Colonic mucosa (tissue), 4 donors: ENCODE data around the gene CYP11A1. TPM values are rescaled to one million over a fixed set of nuclear protein-coding genes. Genes with fewer than 3 reads are reported as not detected.

ENCODE experiments used
- DNase-seq: peaks from one replicate; pipeline ENCODE4 v3.0.0-alpha.2; 2020
- H3K27ac ChIP-seq: fragments of 200-600 bp; one replicate; pipeline ENCODE4 v1.8.0; 2021
- H3K27me3 ChIP-seq: fragments of 200-600 bp; one replicate; pipeline ENCODE4 v1.8.0; 2021
- H3K36me3 ChIP-seq: fragments of 200-600 bp; one replicate; pipeline ENCODE4 v1.8.0; 2021
- H3K4me1 ChIP-seq: fragments of 200-600 bp; one replicate; pipeline ENCODE4 v1.8.0; 2021; ENCODE audit warnings: mild to moderate bottlenecking
- H3K4me3 ChIP-seq: fragments of 200-600 bp; one replicate; pipeline ENCODE4 v1.8.0; 2021
- H3K9ac ChIP-seq, 2 donors: one replicate each; pipeline ENCODE4 v1.7.0; 2013; ENCODE audit warnings: control low read depth in 2 of 2, low read depth in 2 of 2, low read length in 2 of 2
- H3K9me3 ChIP-seq: fragments of 200-600 bp; one replicate; pipeline ENCODE4 v1.8.0; 2021
- intact Hi-C: fragments of 100-400 bp; cut with DNase I; formaldehyde crosslinking; loops from one replicate; pipeline ENCODE4 v1.14.1; 2022
- total RNA-seq, 2 donors: library from RNA; stranded (reverse); fragmentation: NEBNext Ultra II Directional in 1 of 2; extraction: Animal tissue kit (Norgen Biotek cat#: 25700) in 1 of 2; gene quantifications; one replicate each; pipeline ENCODE4 v1.2.1, GENCODE V29; 2021
- TF ChIP-seq, protein P1 (sequence below): fragments of 200-600 bp; IDR thresholded peaks from one replicate; pipeline ENCODE4 v1.8.0; 2022; ENCODE audit warnings: antibody characterized with exemption, mild to moderate bottlenecking
- donor health status: healthy.
- donor health status: DM: no; HTN: no; CAD: no.
- donor health status: DM: no; HTN: no; CAD: no.

The CYP11A1 gene
- total RNA-seq, 2 donors from 2014 or later = 1.3 TPM; not detected in 1

DNA sequence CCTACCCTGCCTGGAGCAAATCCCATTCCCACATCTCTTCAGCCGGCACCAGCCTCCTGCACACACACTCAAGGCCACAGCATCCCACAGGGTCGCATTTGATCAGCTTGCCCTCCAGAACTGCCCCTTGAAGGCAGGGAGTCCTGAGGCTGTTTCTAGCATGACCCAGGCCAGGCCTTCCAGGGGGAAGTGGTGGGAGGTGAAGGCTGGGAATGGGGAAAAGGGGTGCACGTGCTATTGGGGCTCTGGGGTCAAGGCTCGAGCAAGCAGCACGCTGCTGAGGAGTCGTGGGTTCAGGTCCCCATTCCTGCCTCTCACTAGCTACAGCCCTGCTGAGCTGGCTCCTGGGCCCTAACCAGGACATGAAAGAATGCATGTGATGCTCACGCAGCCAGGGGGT, 41.4 kb upstream of the CYP11A1 start:
- no peak overlapping the region for H3K27ac ChIP-seq
- H3K4me3 ChIP-seq = no peak overlapping the region
- H3K9ac ChIP-seq = no peak overlapping the region
- no peaks in the 10 kb centered on the region for H3K4me1 ChIP-seq
- no peaks in the 10 kb centered on the region for H3K9me3 ChIP-seq
- H3K36me3 ChIP-seq = no peaks in the 10 kb centered on the region
- H3K27me3 ChIP-seq = no peaks in the 10 kb centered on the region
- TF ChIP-seq, protein P1, sequence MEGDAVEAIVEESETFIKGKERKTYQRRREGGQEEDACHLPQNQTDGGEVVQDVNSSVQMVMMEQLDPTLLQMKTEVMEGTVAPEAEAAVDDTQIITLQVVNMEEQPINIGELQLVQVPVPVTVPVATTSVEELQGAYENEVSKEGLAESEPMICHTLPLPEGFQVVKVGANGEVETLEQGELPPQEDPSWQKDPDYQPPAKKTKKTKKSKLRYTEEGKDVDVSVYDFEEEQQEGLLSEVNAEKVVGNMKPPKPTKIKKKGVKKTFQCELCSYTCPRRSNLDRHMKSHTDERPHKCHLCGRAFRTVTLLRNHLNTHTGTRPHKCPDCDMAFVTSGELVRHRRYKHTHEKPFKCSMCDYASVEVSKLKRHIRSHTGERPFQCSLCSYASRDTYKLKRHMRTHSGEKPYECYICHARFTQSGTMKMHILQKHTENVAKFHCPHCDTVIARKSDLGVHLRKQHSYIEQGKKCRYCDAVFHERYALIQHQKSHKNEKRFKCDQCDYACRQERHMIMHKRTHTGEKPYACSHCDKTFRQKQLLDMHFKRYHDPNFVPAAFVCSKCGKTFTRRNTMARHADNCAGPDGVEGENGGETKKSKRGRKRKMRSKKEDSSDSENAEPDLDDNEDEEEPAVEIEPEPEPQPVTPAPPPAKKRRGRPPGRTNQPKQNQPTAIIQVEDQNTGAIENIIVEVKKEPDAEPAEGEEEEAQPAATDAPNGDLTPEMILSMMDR = no peak
- intact Hi-C loops = no loop called here
- DNase-seq = no peak

DNA sequence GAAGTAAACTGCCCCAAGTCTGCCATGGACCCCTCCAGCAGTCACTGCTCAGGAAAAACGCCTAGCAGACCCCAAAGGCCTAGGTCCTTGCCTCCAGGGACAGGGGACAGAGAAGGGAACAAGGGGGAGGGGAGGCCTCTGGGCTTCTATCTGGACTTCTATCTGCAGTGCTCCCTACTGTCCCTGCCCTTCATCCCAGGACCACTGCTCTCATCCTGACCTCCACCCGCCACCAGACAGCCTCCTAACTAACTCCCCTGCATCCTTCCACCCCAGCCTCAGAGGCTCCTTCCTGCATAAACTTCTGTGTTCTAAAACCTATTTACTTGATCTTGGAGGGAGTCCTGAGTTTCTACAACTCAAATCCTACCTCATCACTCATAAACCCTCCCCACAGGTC, 40.9 kb upstream of the CYP11A1 start:
- Histone ChIP-seq H3K4me3 (no peak overlapping the region), H3K4me1 (no peaks in the 10 kb centered on the region), H3K9me3 (no peaks in the 10 kb centered on the region), H3K27ac (no peak overlapping the region), H3K36me3 (no peaks in the 10 kb centered on the region), H3K27me3 (no peaks in the 10 kb centered on the region), H3K9ac (no peak overlapping the region)
- intact Hi-C loops = no loop called here
- TF ChIP-seq, protein P1 = no peak
- DNase-seq = no peak

DNA sequence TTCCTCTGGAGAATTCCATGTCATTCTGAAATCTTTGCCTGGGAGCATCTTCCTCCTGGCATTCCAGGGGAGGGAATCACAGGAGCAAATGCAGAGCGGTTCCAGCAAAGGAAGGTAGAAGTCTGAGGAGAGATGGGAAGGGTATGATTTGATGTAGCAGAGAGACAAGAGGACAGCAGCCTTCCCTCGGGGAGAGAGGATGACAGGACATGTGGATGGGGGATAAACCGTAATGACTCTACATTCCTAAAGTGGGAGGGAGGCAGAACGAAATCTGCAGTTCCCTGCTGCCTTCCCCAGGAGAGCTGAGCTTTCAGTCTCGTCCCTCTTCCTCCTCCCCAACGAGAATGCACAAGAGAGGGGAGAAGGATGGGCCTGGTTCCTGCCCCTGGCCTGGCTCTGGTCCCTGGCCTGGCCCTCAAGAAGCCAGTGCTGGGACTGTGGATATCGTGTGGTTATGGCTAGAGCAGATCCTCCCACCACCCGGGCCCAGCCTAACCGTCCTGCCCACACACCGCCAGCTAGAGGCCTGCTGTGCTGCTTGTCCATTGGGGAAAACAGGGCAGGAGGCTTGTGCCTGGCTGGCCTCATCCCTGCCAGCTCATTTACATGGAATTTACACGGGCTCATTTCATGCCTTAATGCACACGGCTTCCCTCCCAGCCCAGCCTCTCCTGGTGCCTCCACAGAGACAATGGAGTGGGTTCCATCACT, 39.7 kb upstream of the CYP11A1 start:
- DNase-seq = no peak
- Histone ChIP-seq H3K4me3 (no peak overlapping the region), H3K9me3 (no peaks in the 10 kb centered on the region), H3K4me1 (no peaks in the 10 kb centered on the region), H3K9ac (no peak overlapping the region), H3K36me3 (no peaks in the 10 kb centered on the region), H3K27ac (no peak overlapping the region), H3K27me3 (no peaks in the 10 kb centered on the region)
- TF ChIP-seq, protein P1 = no peak
- intact Hi-C loops = no loop called here

DNA sequence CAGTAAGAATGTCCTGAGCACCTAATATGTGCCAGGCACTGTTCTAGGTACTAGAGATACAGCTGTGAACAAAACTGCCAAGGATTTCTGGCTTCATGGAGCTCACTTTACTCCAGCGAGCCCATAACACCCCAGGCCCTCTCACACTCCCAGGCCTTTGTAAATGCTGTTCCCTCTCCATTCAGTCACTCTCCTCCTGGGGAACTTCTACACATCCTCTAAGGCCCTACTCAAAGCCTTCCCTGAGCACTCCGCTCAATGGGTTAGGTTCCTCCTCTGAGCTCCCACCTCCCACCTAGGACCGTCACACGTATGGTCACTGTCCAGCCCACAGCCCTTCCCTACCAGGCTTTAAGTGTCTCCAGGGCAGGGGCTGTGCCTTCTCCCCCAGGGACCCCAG, 39.1 kb upstream of the CYP11A1 start:
- Histone ChIP-seq H3K4me3 (no peak overlapping the region), H3K27me3 (no peaks in the 10 kb centered on the region), H3K9me3 (no peaks in the 10 kb centered on the region), H3K36me3 (no peaks in the 10 kb centered on the region), H3K27ac (no peak overlapping the region), H3K9ac (no peak overlapping the region), H3K4me1 (no peaks in the 10 kb centered on the region)
- TF ChIP-seq, protein P1 = no peak
- intact Hi-C loops = no loop called here
- DNase-seq = no peak

DNA sequence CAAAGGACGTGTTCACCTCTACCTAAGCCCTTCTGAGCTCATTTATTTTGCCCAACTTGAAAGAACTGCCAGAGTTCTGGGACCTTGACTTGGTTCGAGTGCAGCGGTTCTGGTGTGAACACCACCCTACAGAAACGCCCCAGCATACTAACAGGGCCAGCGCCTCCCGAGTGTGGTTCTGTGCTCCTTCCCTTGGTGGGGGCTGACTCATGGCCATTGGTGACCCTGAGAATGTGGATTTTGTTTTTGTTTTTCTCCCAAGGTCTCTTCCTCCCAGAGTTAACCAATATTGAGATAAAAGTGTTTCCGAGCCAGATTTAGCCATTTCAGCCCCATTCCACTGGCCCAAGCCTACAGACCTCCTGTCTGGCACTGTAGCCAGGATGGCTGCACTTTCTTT, 38.4 kb upstream of the CYP11A1 start:
- H3K4me1 ChIP-seq = no peaks in the 10 kb centered on the region
- no peak overlapping the region for H3K27ac ChIP-seq
- no peak overlapping the region for H3K9ac ChIP-seq
- H3K9me3 ChIP-seq = no peaks in the 10 kb centered on the region
- TF ChIP-seq, protein P1 = no peak
- intact Hi-C loops = no loop called here
- DNase-seq = no peak
- no peaks in the 10 kb centered on the region for H3K27me3 ChIP-seq
- no peak overlapping the region for H3K4me3 ChIP-seq
- H3K36me3 ChIP-seq = no peaks in the 10 kb centered on the region
